Measurements from ENCODE around the gene SEMA5A. TPM values are rescaled to one million over a fixed set of nuclear protein-coding genes. Genes with fewer than 3 reads are reported as not detected.

SEMA5A gene
- total and polyA plus RNA-seq, 4 experiments from 2014 or later = 1.1 to 4.5 (median 2.4) TPM

GRCh38 chr5:9157020-9157419 lies 388.9 kb downstream of the SEMA5A start:
- POLR2A ChIA-PET (ENCODE audit: partially characterized antibody) = no interaction called here
- no peaks in the 10 kb centered on the region for H3K27me3 Mint-ChIP-seq

GRCh38 chr5:9156282-9156681 lies 389.6 kb downstream of the SEMA5A start:
- Mint-ChIP-seq H3K9me3 (peaks cover 0 to 6% (median under 1%) of the 10 kb centered on the region in 8 donors), H3K4me3 (no peak overlapping the region), H3K36me3 (peaks cover 0 to 2% of the 10 kb centered on the region in 2 donors), H3K27me3 (no peaks in the 10 kb centered on the region), H3K27ac (no peak overlapping the region), H3K4me1 (no peaks in the 10 kb centered on the region)
- CTCF ChIA-PET (ENCODE audit: partially characterized antibody) = no interaction called here
- H3K4me3 ChIP-seq (ENCODE audit: low read length in 2 of 2) = no peak overlapping the region
- no peaks in the 10 kb centered on the region for H3K4me1 ChIP-seq (ENCODE audit: insufficient read depth, low read length)
- no peaks in the 10 kb centered on the region for H3K36me3 ChIP-seq (ENCODE audit: insufficient read depth, low read length)
- DNase-seq = no peak
- H3K9me3 ChIP-seq (ENCODE audit: control insufficient read depth in 1 of 2, low read length in 2 of 2) = no peaks in the 10 kb centered on the region
- no peaks in the 10 kb centered on the region for H3K27me3 ChIP-seq (ENCODE audit: insufficient read depth, low read length)
- POLR2A ChIA-PET (ENCODE audit: partially characterized antibody) = no interaction called here
- intact Hi-C loops (cut with micrococcal nuclease) = no loop called here
- H3K27ac ChIP-seq (ENCODE audit: low read depth, low read length) = no peak overlapping the region

More at GRCh38 chr5:9157020-9157419, 388.9 kb downstream of the SEMA5A start:
- DNase-seq = no peak
- Mint-ChIP-seq H3K9me3 (peaks cover 0 to 4% (median under 1%) of the 10 kb centered on the region in 8 donors), H3K27ac (no peak overlapping the region), H3K4me1 (no peaks in the 10 kb centered on the region), H3K36me3 (peaks cover 0 to 2% of the 10 kb centered on the region in 2 donors), H3K4me3 (no peak overlapping the region)
- H3K4me1 ChIP-seq (ENCODE audit: insufficient read depth, low read length) = no peaks in the 10 kb centered on the region
- no peaks in the 10 kb centered on the region for H3K9me3 ChIP-seq (ENCODE audit: control insufficient read depth in 1 of 2, low read length in 2 of 2)
- H3K27me3 ChIP-seq (ENCODE audit: insufficient read depth, low read length) = no peaks in the 10 kb centered on the region
- intact Hi-C loops (cut with micrococcal nuclease) = no loop called here
- no peak overlapping the region for H3K27ac ChIP-seq (ENCODE audit: low read depth, low read length)
- no peaks in the 10 kb centered on the region for H3K36me3 ChIP-seq (ENCODE audit: insufficient read depth, low read length)
- CTCF ChIA-PET (ENCODE audit: partially characterized antibody) = no interaction called here
- no peak overlapping the region for H3K4me3 ChIP-seq (ENCODE audit: low read length in 2 of 2)

DNA sequence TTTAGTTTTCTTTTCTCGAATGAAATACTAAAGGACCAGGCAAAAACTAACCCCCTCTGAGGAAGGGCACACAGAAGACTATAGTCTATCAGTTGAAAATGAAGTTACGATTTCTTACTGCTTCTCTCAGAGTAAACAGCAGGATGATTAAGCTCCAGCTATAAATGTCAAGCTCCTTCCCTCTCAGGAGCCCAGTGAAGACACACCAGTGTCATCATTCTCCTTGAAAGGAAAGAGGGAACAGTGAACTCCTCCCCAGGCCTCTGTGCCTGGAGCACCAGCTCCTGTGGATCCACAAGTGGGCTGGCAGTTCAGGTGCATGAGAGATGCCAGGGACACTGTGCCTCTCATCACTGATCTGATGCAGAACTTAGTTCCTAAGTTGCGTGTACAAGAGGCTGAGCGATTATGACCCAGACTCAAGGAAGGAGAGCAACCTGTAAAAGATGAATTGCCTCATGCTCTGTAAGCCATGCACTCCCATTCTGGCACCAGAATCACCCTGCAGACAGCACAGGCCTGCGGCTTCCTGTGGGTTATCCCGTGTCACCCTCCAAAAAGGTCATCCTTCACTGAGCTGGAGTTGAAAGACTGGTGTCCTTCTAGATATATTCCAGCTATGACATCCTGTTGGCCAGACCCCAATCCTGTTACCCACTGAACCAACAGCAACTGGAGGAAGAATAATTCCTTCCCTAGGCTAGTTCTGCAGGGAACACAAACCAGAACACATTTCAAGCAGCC lies 394.0 kb downstream of the SEMA5A start:
- Histone ChIP-seq H3K4me1 (ENCODE audit: insufficient read depth, low read length) (no peaks in the 10 kb centered on the region), H3K4me3 (ENCODE audit: low read length in 2 of 2) (no peak overlapping the region), H3K27me3 (ENCODE audit: insufficient read depth, low read length) (no peaks in the 10 kb centered on the region), H3K27ac (ENCODE audit: low read depth, low read length) (no peak overlapping the region), H3K9me3 (ENCODE audit: control insufficient read depth in 1 of 2, low read length in 2 of 2) (no peaks in the 10 kb centered on the region), H3K36me3 (ENCODE audit: insufficient read depth, low read length) (no peaks in the 10 kb centered on the region)
- POLR2A ChIA-PET (ENCODE audit: partially characterized antibody) = no interaction called here
- Mint-ChIP-seq H3K27me3 (no peaks in the 10 kb centered on the region), H3K4me3 (no peak overlapping the region), H3K9me3 (peaks cover 0 to 6% (median 2%) of the 10 kb centered on the region in 8 donors), H3K4me1 (no peaks in the 10 kb centered on the region), H3K27ac (no peak overlapping the region), H3K36me3 (peaks cover 0 to 2% of the 10 kb centered on the region in 2 donors)
- CTCF ChIA-PET (ENCODE audit: partially characterized antibody) = no interaction called here
- no peak for DNase-seq
- intact Hi-C loops (cut with micrococcal nuclease) = no loop called here

DNA sequence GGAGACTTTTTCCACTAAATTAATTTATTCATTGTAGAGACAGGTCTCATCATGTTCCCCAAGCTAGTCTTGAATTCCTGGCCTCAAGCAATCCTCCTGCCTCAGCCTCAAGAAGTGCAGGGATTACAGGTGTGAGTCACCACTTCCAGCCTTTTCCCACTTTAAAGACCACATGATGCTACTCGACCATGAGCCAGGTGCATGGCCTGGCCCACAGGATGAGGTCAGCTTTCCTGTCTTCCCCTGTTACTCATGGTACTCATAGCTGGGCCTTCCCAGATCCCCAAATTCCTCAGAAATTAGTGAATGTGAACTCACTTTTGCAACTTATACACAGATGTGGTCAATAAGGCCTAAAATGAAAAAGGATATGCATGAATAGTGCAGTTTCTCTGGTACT lies 395.9 kb downstream of the SEMA5A start:
- ChIA-PET CTCF (ENCODE audit: partially characterized antibody) (no interaction called here), POLR2A (ENCODE audit: partially characterized antibody) (no interaction called here)
- Histone ChIP-seq H3K4me1 (ENCODE audit: insufficient read depth, low read length) (no peaks in the 10 kb centered on the region), H3K36me3 (ENCODE audit: insufficient read depth, low read length) (no peaks in the 10 kb centered on the region), H3K9me3 (ENCODE audit: control insufficient read depth in 1 of 2, low read length in 2 of 2) (no peaks in the 10 kb centered on the region), H3K27me3 (ENCODE audit: insufficient read depth, low read length) (no peaks in the 10 kb centered on the region), H3K4me3 (ENCODE audit: low read length in 2 of 2) (no peak overlapping the region), H3K27ac (ENCODE audit: low read depth, low read length) (no peak overlapping the region)
- no peak for DNase-seq
- Mint-ChIP-seq H3K9me3 (peaks cover 0 to 6% (median 3%) of the 10 kb centered on the region in 8 donors), H3K36me3 (peaks cover 0 to 2% of the 10 kb centered on the region in 2 donors), H3K27me3 (no peaks in the 10 kb centered on the region), H3K4me3 (no peak overlapping the region), H3K27ac (no peak overlapping the region), H3K4me1 (no peaks in the 10 kb centered on the region)
- intact Hi-C loops (cut with micrococcal nuclease) = no loop called here

DNA sequence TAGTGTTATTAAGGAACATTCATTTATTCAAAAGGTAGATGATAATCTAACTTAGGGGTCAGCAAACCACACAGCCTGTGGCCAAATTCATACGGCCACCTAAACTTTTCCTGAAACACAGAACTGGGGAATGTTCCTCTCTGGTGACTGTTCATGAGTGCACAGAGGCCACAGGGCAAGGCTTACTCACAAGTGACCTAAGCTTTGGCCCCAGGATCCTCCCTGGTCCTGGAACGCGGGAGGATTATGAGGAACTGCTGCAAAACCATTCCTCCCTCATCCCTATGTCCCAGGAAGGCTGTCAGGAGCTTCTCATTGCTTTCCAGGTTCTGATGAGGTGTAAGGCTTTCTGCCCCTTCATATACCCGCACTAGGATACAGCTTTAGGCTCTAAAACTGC lies 397.6 kb downstream of the SEMA5A start:
- intact Hi-C loops (cut with micrococcal nuclease) = no loop called here
- H3K4me3 ChIP-seq (ENCODE audit: low read length in 2 of 2) = no peak overlapping the region
- no peaks in the 10 kb centered on the region for H3K27me3 ChIP-seq (ENCODE audit: insufficient read depth, low read length)
- H3K27me3 Mint-ChIP-seq = no peaks in the 10 kb centered on the region
- ChIA-PET POLR2A (ENCODE audit: partially characterized antibody) (no interaction called here), CTCF (ENCODE audit: partially characterized antibody) (no interaction called here)
- peaks cover 0 to 6% (median 3%) of the 10 kb centered on the region in 8 donors for H3K9me3 Mint-ChIP-seq
- H3K36me3 Mint-ChIP-seq = no peaks in the 10 kb centered on the region
- no peak overlapping the region for H3K4me3 Mint-ChIP-seq
- no peak overlapping the region for H3K27ac Mint-ChIP-seq
- no peaks in the 10 kb centered on the region for H3K9me3 ChIP-seq (ENCODE audit: control insufficient read depth in 1 of 2, low read length in 2 of 2)
- no peak overlapping the region for H3K27ac ChIP-seq (ENCODE audit: low read depth, low read length)
- no peaks in the 10 kb centered on the region for H3K4me1 ChIP-seq (ENCODE audit: insufficient read depth, low read length)
- no peak for DNase-seq
- H3K36me3 ChIP-seq (ENCODE audit: insufficient read depth, low read length) = no peaks in the 10 kb centered on the region
- H3K4me1 Mint-ChIP-seq = no peaks in the 10 kb centered on the region

DNA sequence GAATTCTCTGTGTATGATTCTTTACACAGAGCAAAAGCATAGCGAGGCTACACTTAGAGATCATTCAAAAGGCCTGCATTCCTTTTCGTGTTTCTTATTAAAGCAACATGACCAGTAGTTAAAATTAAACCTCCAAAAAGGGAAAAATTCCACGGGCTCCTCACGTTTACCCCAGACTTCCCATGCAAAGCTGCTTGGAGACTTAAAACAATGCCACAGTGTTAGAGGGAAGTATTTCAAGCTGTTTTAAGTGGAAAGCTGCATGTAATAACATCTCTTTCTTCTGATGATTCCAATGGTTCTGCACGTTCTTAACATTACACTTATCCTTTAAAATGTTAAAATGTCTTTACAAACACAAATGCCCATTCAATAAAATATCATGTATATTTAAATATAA lies 405.2 kb downstream of the SEMA5A start:
- Histone ChIP-seq H3K4me1 (ENCODE audit: insufficient read depth, low read length) (no peaks in the 10 kb centered on the region), H3K4me3 (ENCODE audit: low read length in 2 of 2) (no peak overlapping the region), H3K27ac (ENCODE audit: low read depth, low read length) (no peak overlapping the region), H3K27me3 (ENCODE audit: insufficient read depth, low read length) (no peaks in the 10 kb centered on the region), H3K9me3 (ENCODE audit: control insufficient read depth in 1 of 2, low read length in 2 of 2) (no peaks in the 10 kb centered on the region), H3K36me3 (ENCODE audit: insufficient read depth, low read length) (no peaks in the 10 kb centered on the region)
- CTCF ChIA-PET (ENCODE audit: partially characterized antibody) = no interaction called here
- POLR2A ChIA-PET (ENCODE audit: partially characterized antibody) = no interaction called here
- no peaks in the 10 kb centered on the region for H3K36me3 Mint-ChIP-seq
- no peaks in the 10 kb centered on the region for H3K4me1 Mint-ChIP-seq
- H3K9me3 Mint-ChIP-seq = peaks cover 0 to 4% (median 0%) of the 10 kb centered on the region in 8 donors
- no peak overlapping the region for H3K4me3 Mint-ChIP-seq
- no peak for DNase-seq
- H3K27me3 Mint-ChIP-seq = no peaks in the 10 kb centered on the region
- H3K27ac Mint-ChIP-seq = no peak overlapping the region
- intact Hi-C loops (cut with micrococcal nuclease) = no loop called here

- intact Hi-C loops (cut with micrococcal nuclease) = no loop called here
- H3K36me3 Mint-ChIP-seq = no peaks in the 10 kb centered on the region
- H3K27ac Mint-ChIP-seq = no peak overlapping the region
- no peaks in the 10 kb centered on the region for H3K4me1 Mint-ChIP-seq
- CTCF ChIA-PET (ENCODE audit: partially characterized antibody) = no interaction called here
- Histone ChIP-seq H3K9me3 (ENCODE audit: control insufficient read depth in 1 of 2, low read length in 2 of 2) (no peaks in the 10 kb centered on the region), H3K27me3 (ENCODE audit: insufficient read depth, low read length) (no peaks in the 10 kb centered on the region), H3K4me1 (ENCODE audit: insufficient read depth, low read length) (no peaks in the 10 kb centered on the region), H3K27ac (ENCODE audit: low read depth, low read length) (no peak overlapping the region), H3K36me3 (ENCODE audit: insufficient read depth, low read length) (no peaks in the 10 kb centered on the region), H3K4me3 (ENCODE audit: low read length in 2 of 2) (no peak overlapping the region)
- peaks cover 0 to 4% (median under 1%) of the 10 kb centered on the region in 8 donors for H3K9me3 Mint-ChIP-seq
- DNase-seq = no peak
- H3K4me3 Mint-ChIP-seq = no peak overlapping the region
- POLR2A ChIA-PET (ENCODE audit: partially characterized antibody) = no interaction called here
- no peaks in the 10 kb centered on the region for H3K27me3 Mint-ChIP-seq
Observed at GRCh38 chr5:9140202-9140601, 405.7 kb downstream of the SEMA5A start.

Data from CD4-positive, alpha-beta memory T cell (primary cell).